ENCODE results near the gene KRT2.

KRT2 gene

GRCh38 chr12:52613384-52614030 is 38.5 kb downstream of the KRT2 start (continued):
- no peak for TF ChIP-seq CREB5 (CRISPR knock-in tag; IDR thresholded peaks at IDR 0.05; ENCODE audit: low read depth)
- TF ChIP-seq GLIS3 (CRISPR knock-in tag; IDR thresholded peaks at IDR 0.05) = no peak
- TF ChIP-seq TOX (CRISPR knock-in tag; IDR thresholded peaks at IDR 0.05; ENCODE audit: borderline replicate concordance) = no peak
- no peak for TF ChIP-seq TCF4 (CRISPR knock-in tag; IDR thresholded peaks at IDR 0.05; ENCODE audit: borderline replicate concordance)
- no peak for TF ChIP-seq ISL1 (CRISPR knock-in tag; IDR thresholded peaks at IDR 0.05)
- no peak for TF ChIP-seq PATZ1 (CRISPR knock-in tag; IDR thresholded peaks at IDR 0.05; ENCODE audit: borderline replicate concordance)

- TF ChIP-seq ISL1 (CRISPR knock-in tag; IDR thresholded peaks at IDR 0.05) (no peak), ZNF70 (CRISPR knock-in tag; IDR thresholded peaks at IDR 0.05) (no peak), OSR1 (CRISPR knock-in tag; IDR thresholded peaks at IDR 0.05) (no peak), ESRRG (CRISPR knock-in tag; IDR thresholded peaks at IDR 0.05) (no peak), ZC3H10 (CRISPR knock-in tag; IDR thresholded peaks at IDR 0.05) (no peak), ZNF565 (CRISPR knock-in tag; conservative IDR thresholded peaks at IDR 0.05; ENCODE audit: low read depth) (no peak), PATZ1 (CRISPR knock-in tag; IDR thresholded peaks at IDR 0.05; ENCODE audit: borderline replicate concordance) (no peak), GLIS3 (CRISPR knock-in tag; IDR thresholded peaks at IDR 0.05) (no peak), CSRNP3 (CRISPR knock-in tag; IDR thresholded peaks at IDR 0.05) (no peak), POU6F1 (CRISPR knock-in tag; IDR thresholded peaks at IDR 0.05; ENCODE audit: borderline replicate concordance, low read depth) (no peak), TSHZ2 (CRISPR knock-in tag; IDR thresholded peaks at IDR 0.05) (no peak), ZFP3 (CRISPR knock-in tag; IDR thresholded peaks at IDR 0.05) (no peak), SNAI2 (CRISPR knock-in tag; IDR thresholded peaks at IDR 0.05) (no peak), TCF4 (CRISPR knock-in tag; IDR thresholded peaks at IDR 0.05; ENCODE audit: borderline replicate concordance) (no peak)
- no peak for ATAC-seq
Observed at GRCh38 chr12:52612431-52613383, 39.3 kb downstream of the KRT2 start.
